ENCODE measurements around the gene TUBA8.

- no peak for TF ChIP-seq CTCF (IDR thresholded peaks at IDR 0.05)
- no peak for TF ChIP-seq POLR2A (IDR thresholded peaks at IDR 0.05)
- TF ChIP-seq POLR2AphosphoS5 (IDR thresholded peaks at IDR 0.05; ENCODE audit: insufficient read depth in 1 of 2, low read depth in 1 of 2) = no peak
Measured at GRCh38 chr22:18104566-18104965, 6.0 kb upstream of the TUBA8 start.

Data from vagina (tissue), 2 donors.